GM23338 (cell line): ENCODE data around the gene TIMM23. TPM values are rescaled to one million over a fixed set of nuclear protein-coding genes. Genes with fewer than 3 reads are reported as not detected.

Source experiments
- ATAC-seq: fragments of 200-7000 bp; cut with Tn5 transposase; 3 replicates; pipeline ENCODE4 v1.9.1; 2020
- DNase-seq: peaks from one replicate; pipeline ENCODE4 v3.0.0-alpha.2; 2015; ENCODE audit warnings: low spot score
- H2AFZ ChIP-seq: fragments of 200-600 bp; sonication (generic); 2 replicates; pipeline ENCODE4 v1.8.0; 2016; ENCODE audit warnings: antibody characterized with exemption, mild to moderate bottlenecking, moderate library complexity
- H3F3A ChIP-seq: fragments of 200-600 bp; sonication (generic); replicated peaks from 2 replicates; pipeline ENCODE4 v1.8.0; 2017; ENCODE audit warnings: antibody characterized with exemption, mixed run types, low read depth
- H3K27ac ChIP-seq: fragments of 200-600 bp; sonication (generic); 2 replicates; pipeline ENCODE4 v1.6.1; 2016; ENCODE audit warnings: low read depth
- H3K27me3 ChIP-seq: fragments of 200-600 bp; sonication (generic); 2 replicates; pipeline ENCODE4 v1.8.0; 2016; ENCODE audit warnings: mild to moderate bottlenecking, mixed run types, moderate library complexity; ENCODE audit not compliant: insufficient read depth
- H3K36me3 ChIP-seq: fragments of 200-600 bp; sonication (generic); 2 replicates; pipeline ENCODE4 v1.8.0; 2016; ENCODE audit warnings: mild to moderate bottlenecking; ENCODE audit not compliant: insufficient read depth
- H3K4me1 ChIP-seq: fragments of 200-600 bp; sonication (generic); 2 replicates; pipeline ENCODE4 v1.8.0; 2016; ENCODE audit warnings: mild to moderate bottlenecking, moderate library complexity; ENCODE audit not compliant: insufficient read depth
- H3K4me2 ChIP-seq: fragments of 200-600 bp; sonication (generic); 2 replicates; pipeline ENCODE4 v1.7.1; 2017; ENCODE audit warnings: mixed run types
- H3K4me3 ChIP-seq: fragments of 200-600 bp; sonication (generic); 2 replicates; pipeline ENCODE4 v1.6.1; 2016; ENCODE audit warnings: mixed run types
- H3K79me2 ChIP-seq: fragments of 200-600 bp; sonication (generic); replicated peaks from 2 replicates; pipeline ENCODE4 v1.8.0; 2017; ENCODE audit warnings: mild to moderate bottlenecking; ENCODE audit not compliant: insufficient read depth
- H3K9me2 ChIP-seq: fragments of 200-600 bp; sonication (generic); 2 replicates; pipeline ENCODE4 v1.8.0; 2017; ENCODE audit not compliant: insufficient read depth
- H4K20me1 ChIP-seq: fragments of 200-600 bp; sonication (generic); replicated peaks from 2 replicates; pipeline ENCODE4 v1.8.0; 2017; ENCODE audit warnings: mild to moderate bottlenecking; ENCODE audit not compliant: insufficient read depth
- H3K27ac Mint-ChIP-seq: 2 replicates; pipeline ENCODE4 v1.8.0; 2020; ENCODE audit warnings: inconsistent platforms, mild to moderate bottlenecking, moderate library complexity, mixed read lengths
- H3K27me3 Mint-ChIP-seq: 3 replicates; pipeline ENCODE4 v1.8.0; 2022; ENCODE audit warnings: low read depth, mild to moderate bottlenecking, moderate library complexity, mixed read lengths, inconsistent platforms; ENCODE audit not compliant: insufficient read depth, poor library complexity
- H3K36me3 Mint-ChIP-seq: 3 replicates; pipeline ENCODE4 v1.8.0; 2021; ENCODE audit warnings: low read depth, mild to moderate bottlenecking, inconsistent platforms, moderate library complexity, mixed read lengths
- H3K4me1 Mint-ChIP-seq: 3 replicates; pipeline ENCODE4 v1.8.0; 2020; ENCODE audit warnings: mild to moderate bottlenecking, inconsistent platforms, mixed read lengths
- H3K4me3 Mint-ChIP-seq: 3 replicates; pipeline ENCODE4 v1.8.0; 2021; ENCODE audit warnings: moderate library complexity, mild to moderate bottlenecking, inconsistent platforms, mixed read lengths
- H3K9me3 Mint-ChIP-seq: 3 replicates; pipeline ENCODE4 v1.8.0; 2020; ENCODE audit warnings: moderate library complexity, mild to moderate bottlenecking, inconsistent platforms, mixed read lengths
- EZH2phosphoT487 ChIP-seq: fragments of 200-600 bp; sonication (generic); IDR thresholded peaks from one replicate; pipeline ENCODE4 v1.8.1; 2018; ENCODE audit warnings: antibody characterized with exemption; ENCODE audit not compliant: unreplicated experiment
- NANOG ChIP-seq: IDR thresholded peaks from 2 replicates; pipeline ENCODE4 v1.6.1; 2016; ENCODE audit warnings: antibody characterized with exemption, borderline replicate concordance
- polyA plus RNA-seq: library from polyadenylated mRNA; unstranded; fragments of >200 nt; fragmentation: Nextera tagmentation; extraction: Ambion mirVana; gene quantifications from 2 replicates; pipeline ENCODE4 v1.2.1, GENCODE V29; 2016
- total RNA-seq: library from RNA; depleted of rRNA; stranded (reverse); fragments of >200 nt; shearing (Covaris generic); gene quantifications from 2 replicates; pipeline ENCODE4 v1.2.3, GENCODE V29; 2014
- TF ChIP-seq, protein P1 (sequence below), 2 experiments: fragments of 200-600 bp in 1 of 2; sonication (generic) in 1 of 2; conservative IDR thresholded peaks; 2 replicates each; pipeline versions ENCODE4 v1.5.1 to v1.6.1; 2016 to 2017; ENCODE audit warnings: antibody characterized with exemption in 2 of 2, low read depth in 2 of 2, mild to moderate bottlenecking in 2 of 2, moderate library complexity in 1 of 2
- TF ChIP-seq, protein P2 (sequence below): IDR thresholded peaks from one replicate; pipeline ENCODE4 v1.6.1; 2018; ENCODE audit warnings: antibody characterized with exemption; ENCODE audit not compliant: unreplicated experiment
- TF ChIP-seq, protein P3 (sequence below): IDR thresholded peaks from 2 replicates; pipeline ENCODE4 v1.6.1; 2016; ENCODE audit warnings: antibody characterized with exemption
- TF ChIP-seq, protein P4 (sequence below): fragments of 250-450 bp; sonication (Bioruptor Pico); IDR thresholded peaks from 2 replicates; pipeline ENCODE4 v1.5.0; 2020; ENCODE audit warnings: mild to moderate bottlenecking, moderate library complexity

Gene TIMM23
- total and polyA plus RNA-seq, 2 experiments from 2014 or later, result 120 to 218 TPM

DNA sequence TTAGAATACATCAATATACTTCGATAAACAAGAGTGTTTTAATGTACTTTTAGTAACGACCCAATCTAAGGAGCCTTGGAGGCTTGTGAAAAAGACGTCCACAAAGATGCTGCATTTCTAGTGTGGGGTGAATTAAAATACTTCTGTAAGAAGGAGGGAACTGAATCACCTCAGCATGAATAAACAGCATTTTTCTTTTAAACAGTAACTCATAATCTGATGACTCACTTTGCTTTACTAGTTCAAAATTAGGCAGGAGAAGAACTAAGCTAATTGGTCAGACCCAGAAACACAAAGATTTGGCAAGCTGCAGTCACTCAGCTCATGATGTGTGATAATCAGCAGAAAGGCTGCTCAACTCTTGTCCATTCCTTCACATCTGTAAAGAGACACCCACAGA lies 33.9 kb downstream of the TIMM23 start:
- Mint-ChIP-seq H3K27me3 (peaks cover 3% of the 10 kb centered on the region), H3K4me3 (no peak overlapping the region), H3K4me1 (no peaks in the 10 kb centered on the region), H3K36me3 (peaks cover 75% of the 10 kb centered on the region), H3K9me3 (no peaks in the 10 kb centered on the region), H3K27ac (0 out of 2 replicates have a peak overlapping the region, but pooled peaks have one; percentile 46)
- Histone ChIP-seq H3F3A (no peaks in the 10 kb centered on the region), H3K36me3 (peaks cover 34% of the 10 kb centered on the region), H3K9me2 (no peaks in the 10 kb centered on the region), H2AFZ (no peak overlapping the region), H3K4me3 (no peak overlapping the region), H3K27ac (no peak overlapping the region), H3K4me1 (no peaks in the 10 kb centered on the region), H3K4me2 (no peak overlapping the region), H3K79me2 (no peaks in the 10 kb centered on the region), H3K27me3 (no peaks in the 10 kb centered on the region), H4K20me1 (peaks cover 11% of the 10 kb centered on the region)
- TF ChIP-seq, protein P1, sequence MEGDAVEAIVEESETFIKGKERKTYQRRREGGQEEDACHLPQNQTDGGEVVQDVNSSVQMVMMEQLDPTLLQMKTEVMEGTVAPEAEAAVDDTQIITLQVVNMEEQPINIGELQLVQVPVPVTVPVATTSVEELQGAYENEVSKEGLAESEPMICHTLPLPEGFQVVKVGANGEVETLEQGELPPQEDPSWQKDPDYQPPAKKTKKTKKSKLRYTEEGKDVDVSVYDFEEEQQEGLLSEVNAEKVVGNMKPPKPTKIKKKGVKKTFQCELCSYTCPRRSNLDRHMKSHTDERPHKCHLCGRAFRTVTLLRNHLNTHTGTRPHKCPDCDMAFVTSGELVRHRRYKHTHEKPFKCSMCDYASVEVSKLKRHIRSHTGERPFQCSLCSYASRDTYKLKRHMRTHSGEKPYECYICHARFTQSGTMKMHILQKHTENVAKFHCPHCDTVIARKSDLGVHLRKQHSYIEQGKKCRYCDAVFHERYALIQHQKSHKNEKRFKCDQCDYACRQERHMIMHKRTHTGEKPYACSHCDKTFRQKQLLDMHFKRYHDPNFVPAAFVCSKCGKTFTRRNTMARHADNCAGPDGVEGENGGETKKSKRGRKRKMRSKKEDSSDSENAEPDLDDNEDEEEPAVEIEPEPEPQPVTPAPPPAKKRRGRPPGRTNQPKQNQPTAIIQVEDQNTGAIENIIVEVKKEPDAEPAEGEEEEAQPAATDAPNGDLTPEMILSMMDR (conservative IDR thresholded peaks at IDR 0.05; ENCODE audit: low read depth in 2 of 2), result no peak
- TF ChIP-seq, protein P2, sequence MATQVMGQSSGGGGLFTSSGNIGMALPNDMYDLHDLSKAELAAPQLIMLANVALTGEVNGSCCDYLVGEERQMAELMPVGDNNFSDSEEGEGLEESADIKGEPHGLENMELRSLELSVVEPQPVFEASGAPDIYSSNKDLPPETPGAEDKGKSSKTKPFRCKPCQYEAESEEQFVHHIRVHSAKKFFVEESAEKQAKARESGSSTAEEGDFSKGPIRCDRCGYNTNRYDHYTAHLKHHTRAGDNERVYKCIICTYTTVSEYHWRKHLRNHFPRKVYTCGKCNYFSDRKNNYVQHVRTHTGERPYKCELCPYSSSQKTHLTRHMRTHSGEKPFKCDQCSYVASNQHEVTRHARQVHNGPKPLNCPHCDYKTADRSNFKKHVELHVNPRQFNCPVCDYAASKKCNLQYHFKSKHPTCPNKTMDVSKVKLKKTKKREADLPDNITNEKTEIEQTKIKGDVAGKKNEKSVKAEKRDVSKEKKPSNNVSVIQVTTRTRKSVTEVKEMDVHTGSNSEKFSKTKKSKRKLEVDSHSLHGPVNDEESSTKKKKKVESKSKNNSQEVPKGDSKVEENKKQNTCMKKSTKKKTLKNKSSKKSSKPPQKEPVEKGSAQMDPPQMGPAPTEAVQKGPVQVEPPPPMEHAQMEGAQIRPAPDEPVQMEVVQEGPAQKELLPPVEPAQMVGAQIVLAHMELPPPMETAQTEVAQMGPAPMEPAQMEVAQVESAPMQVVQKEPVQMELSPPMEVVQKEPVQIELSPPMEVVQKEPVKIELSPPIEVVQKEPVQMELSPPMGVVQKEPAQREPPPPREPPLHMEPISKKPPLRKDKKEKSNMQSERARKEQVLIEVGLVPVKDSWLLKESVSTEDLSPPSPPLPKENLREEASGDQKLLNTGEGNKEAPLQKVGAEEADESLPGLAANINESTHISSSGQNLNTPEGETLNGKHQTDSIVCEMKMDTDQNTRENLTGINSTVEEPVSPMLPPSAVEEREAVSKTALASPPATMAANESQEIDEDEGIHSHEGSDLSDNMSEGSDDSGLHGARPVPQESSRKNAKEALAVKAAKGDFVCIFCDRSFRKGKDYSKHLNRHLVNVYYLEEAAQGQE, result no peak
- TF ChIP-seq EZH2phosphoT487 (no peak), NANOG (no peak)
- TF ChIP-seq, protein P3, sequence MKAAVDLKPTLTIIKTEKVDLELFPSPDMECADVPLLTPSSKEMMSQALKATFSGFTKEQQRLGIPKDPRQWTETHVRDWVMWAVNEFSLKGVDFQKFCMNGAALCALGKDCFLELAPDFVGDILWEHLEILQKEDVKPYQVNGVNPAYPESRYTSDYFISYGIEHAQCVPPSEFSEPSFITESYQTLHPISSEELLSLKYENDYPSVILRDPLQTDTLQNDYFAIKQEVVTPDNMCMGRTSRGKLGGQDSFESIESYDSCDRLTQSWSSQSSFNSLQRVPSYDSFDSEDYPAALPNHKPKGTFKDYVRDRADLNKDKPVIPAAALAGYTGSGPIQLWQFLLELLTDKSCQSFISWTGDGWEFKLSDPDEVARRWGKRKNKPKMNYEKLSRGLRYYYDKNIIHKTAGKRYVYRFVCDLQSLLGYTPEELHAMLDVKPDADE, result no peak
- DNase-seq (no peak), ATAC-seq (no peak)

DNA sequence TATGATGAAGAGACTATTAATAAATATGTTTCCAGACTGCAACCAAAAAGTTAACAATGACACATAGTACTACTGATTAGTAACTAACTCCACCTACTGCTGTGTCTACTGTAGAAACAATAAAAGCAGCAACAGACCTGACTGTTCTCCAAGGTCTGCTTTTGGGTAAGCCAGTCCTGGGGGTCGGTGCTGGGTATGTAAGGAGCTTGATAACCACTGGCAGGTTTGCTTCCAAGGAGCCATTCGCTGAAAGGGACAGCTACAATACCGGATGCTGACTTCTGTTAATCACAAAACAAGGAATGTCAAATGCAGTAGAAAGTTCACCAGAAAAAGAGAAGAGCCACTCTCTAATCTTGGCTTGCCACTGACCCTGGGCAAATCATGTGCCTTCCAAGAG lies 40.5 kb downstream of the TIMM23 start:
- H3F3A ChIP-seq, result no peaks in the 10 kb centered on the region
- no peak for ATAC-seq
- Mint-ChIP-seq H3K9me3 (no peaks in the 10 kb centered on the region), H3K27me3 (no peaks in the 10 kb centered on the region), H3K36me3 (peaks cover 60% of the 10 kb centered on the region), H3K4me1 (no peaks in the 10 kb centered on the region), H3K27ac (no peak overlapping the region), H3K4me3 (no peak overlapping the region)
- H3K36me3 ChIP-seq, result peaks cover 10% of the 10 kb centered on the region; the same call in 1 of the 2 replicates
- no peaks in the 10 kb centered on the region for H3K4me1 ChIP-seq
- H3K79me2 ChIP-seq, result peaks cover 25% of the 10 kb centered on the region
- H4K20me1 ChIP-seq, result peaks cover 10% of the 10 kb centered on the region; the same call in 1 of the 2 replicates
- no peak overlapping the region for H3K4me2 ChIP-seq
- no peak overlapping the region for H3K27ac ChIP-seq
- no peaks in the 10 kb centered on the region for H3K9me2 ChIP-seq
- DNase-seq, result no peak
- no peak overlapping the region for H2AFZ ChIP-seq
- no peaks in the 10 kb centered on the region for H3K27me3 ChIP-seq
- H3K4me3 ChIP-seq, result no peak overlapping the region
- TF ChIP-seq, protein P4, sequence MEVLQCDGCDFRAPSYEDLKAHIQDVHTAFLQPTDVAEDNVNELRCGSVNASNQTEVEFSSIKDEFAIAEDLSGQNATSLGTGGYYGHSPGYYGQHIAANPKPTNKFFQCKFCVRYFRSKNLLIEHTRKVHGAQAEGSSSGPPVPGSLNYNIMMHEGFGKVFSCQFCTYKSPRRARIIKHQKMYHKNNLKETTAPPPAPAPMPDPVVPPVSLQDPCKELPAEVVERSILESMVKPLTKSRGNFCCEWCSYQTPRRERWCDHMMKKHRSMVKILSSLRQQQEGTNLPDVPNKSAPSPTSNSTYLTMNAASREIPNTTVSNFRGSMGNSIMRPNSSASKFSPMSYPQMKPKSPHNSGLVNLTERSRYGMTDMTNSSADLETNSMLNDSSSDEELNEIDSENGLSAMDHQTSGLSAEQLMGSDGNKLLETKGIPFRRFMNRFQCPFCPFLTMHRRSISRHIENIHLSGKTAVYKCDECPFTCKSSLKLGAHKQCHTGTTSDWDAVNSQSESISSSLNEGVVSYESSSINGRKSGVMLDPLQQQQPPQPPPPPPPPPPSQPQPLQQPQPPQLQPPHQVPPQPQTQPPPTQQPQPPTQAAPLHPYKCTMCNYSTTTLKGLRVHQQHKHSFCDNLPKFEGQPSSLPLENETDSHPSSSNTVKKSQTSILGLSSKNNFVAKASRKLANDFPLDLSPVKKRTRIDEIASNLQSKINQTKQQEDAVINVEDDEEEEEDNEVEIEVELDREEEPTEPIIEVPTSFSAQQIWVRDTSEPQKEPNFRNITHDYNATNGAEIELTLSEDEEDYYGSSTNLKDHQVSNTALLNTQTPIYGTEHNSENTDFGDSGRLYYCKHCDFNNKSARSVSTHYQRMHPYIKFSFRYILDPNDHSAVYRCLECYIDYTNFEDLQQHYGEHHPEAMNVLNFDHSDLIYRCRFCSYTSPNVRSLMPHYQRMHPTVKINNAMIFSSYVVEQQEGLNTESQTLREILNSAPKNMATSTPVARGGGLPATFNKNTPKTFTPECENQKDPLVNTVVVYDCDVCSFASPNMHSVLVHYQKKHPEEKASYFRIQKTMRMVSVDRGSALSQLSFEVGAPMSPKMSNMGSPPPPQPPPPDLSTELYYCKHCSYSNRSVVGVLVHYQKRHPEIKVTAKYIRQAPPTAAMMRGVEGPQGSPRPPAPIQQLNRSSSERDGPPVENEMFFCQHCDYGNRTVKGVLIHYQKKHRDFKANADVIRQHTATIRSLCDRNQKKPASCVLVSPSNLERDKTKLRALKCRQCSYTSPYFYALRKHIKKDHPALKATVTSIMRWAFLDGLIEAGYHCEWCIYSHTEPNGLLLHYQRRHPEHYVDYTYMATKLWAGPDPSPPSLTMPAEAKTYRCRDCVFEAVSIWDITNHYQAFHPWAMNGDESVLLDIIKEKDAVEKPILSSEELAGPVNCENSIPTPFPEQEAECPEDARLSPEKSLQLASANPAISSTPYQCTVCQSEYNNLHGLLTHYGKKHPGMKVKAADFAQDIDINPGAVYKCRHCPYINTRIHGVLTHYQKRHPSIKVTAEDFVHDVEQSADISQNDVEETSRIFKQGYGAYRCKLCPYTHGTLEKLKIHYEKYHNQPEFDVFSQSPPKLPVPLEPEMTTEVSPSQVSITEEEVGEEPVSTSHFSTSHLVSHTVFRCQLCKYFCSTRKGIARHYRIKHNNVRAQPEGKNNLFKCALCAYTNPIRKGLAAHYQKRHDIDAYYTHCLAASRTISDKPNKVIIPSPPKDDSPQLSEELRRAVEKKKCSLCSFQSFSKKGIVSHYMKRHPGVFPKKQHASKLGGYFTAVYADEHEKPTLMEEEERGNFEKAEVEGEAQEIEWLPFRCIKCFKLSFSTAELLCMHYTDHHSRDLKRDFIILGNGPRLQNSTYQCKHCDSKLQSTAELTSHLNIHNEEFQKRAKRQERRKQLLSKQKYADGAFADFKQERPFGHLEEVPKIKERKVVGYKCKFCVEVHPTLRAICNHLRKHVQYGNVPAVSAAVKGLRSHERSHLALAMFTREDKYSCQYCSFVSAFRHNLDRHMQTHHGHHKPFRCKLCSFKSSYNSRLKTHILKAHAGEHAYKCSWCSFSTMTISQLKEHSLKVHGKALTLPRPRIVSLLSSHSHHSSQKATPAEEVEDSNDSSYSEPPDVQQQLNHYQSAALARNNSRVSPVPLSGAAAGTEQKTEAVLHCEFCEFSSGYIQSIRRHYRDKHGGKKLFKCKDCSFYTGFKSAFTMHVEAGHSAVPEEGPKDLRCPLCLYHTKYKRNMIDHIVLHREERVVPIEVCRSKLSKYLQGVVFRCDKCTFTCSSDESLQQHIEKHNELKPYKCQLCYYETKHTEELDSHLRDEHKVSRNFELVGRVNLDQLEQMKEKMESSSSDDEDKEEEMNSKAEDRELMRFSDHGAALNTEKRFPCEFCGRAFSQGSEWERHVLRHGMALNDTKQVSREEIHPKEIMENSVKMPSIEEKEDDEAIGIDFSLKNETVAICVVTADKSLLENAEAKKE (CRISPR knock-in tag), result no peak
- TF ChIP-seq, protein P1 (conservative IDR thresholded peaks at IDR 0.05; ENCODE audit: low read depth in 2 of 2), result no peak
